ENCODE data around the gene STK32B.

GRCh38 chr4:5004496-5004895 is 46.8 kb upstream of the STK32B start:
- TF ChIP-seq, protein P1, sequence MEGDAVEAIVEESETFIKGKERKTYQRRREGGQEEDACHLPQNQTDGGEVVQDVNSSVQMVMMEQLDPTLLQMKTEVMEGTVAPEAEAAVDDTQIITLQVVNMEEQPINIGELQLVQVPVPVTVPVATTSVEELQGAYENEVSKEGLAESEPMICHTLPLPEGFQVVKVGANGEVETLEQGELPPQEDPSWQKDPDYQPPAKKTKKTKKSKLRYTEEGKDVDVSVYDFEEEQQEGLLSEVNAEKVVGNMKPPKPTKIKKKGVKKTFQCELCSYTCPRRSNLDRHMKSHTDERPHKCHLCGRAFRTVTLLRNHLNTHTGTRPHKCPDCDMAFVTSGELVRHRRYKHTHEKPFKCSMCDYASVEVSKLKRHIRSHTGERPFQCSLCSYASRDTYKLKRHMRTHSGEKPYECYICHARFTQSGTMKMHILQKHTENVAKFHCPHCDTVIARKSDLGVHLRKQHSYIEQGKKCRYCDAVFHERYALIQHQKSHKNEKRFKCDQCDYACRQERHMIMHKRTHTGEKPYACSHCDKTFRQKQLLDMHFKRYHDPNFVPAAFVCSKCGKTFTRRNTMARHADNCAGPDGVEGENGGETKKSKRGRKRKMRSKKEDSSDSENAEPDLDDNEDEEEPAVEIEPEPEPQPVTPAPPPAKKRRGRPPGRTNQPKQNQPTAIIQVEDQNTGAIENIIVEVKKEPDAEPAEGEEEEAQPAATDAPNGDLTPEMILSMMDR (IDR thresholded peaks at IDR 0.05), result no peak
- TF ChIP-seq POLR2A (IDR thresholded peaks at IDR 0.05), result no peak
- no peak for TF ChIP-seq POLR2AphosphoS5 (IDR thresholded peaks at IDR 0.05)
